GM21528 (cell line): Measurements from ENCODE around the gene NDUFS2.

ENCODE experiments used
- ATAC-seq: cut with Tn5 transposase; IDR thresholded peaks from one replicate; pipeline ENCODE4 v1.9.1; 2021; ENCODE audit warnings: mild to moderate bottlenecking, moderate library complexity; ENCODE audit not compliant: unreplicated experiment, low FRiP score

The NDUFS2 gene

GRCh38 chr1:161171696-161172095, 30.5 kb upstream of the NDUFS2 start:
- no peak for ATAC-seq

GRCh38 chr1:161172349-161172748, 29.8 kb upstream of the NDUFS2 start:
- ATAC-seq, result no peak

- ATAC-seq, result no peak
These were observed 29.3 kb upstream of the NDUFS2 start for GRCh38 chr1:161172776-161173376.

GRCh38 chr1:161173711-161174110, 28.5 kb upstream of the NDUFS2 start:
- no peak for ATAC-seq

DNA sequence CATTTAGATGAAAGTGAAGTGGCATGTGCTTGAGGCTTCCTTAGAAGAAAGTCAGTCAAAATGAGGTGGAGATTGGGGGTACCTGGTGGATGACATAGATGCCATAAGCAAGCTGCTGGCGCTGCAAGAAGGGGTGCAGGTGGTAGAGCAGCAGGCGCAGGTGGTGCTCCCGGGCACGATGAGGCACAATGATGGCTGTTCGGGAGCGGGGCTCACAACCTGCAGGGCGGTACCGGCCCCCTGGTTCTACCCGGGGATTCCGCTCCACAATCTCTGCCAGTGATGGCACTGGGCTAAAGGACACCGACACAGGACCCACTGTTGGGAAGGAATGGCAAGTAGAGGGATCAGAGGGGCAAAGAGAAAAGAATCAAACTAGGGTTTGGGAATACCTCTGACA, 27.3 kb upstream of the NDUFS2 start:
- ATAC-seq, result no peak

DNA sequence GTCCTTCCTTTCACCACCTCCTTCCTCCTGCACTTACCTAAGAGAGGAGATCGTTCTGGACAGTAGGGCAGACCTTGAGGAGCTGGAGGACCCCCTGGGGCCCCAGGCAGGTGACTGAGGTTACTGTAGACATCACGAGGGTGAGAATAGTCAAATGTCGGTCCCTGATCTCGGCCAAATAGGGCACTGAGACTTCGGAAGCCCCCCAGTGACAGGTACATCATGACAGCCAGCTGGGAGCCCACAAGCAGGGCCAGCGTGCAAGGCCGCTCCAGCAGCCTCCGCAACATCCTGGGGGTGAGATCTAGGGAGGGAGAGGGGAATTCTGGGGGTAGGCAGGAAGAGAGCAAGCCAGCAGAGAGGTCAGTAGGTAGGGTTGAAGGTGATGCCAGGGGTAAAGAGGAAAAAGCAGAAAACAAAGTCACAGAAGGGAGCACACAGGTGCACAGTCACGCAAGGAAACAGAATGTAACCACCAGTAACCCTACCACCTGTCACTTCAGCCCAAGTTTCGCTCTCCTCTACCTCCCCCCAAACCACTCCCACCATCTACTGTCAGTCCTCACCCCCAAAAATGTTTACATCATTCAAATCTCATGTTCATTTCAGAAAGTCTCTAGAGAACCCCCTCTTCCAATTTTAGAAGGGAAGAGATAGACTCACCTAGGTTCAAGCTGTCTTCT, 26.3 kb upstream of the NDUFS2 start:
- no peak for ATAC-seq

GRCh38 chr1:161176468-161177111, 25.6 kb upstream of the NDUFS2 start:
- ATAC-seq, result no peak

GRCh38 chr1:161177112-161177935, 24.8 kb upstream of the NDUFS2 start, which contains the start of gene B4GALT3:
Gene B4GALT3, minus strand, starts transcription at chr1:161177507. Its CDS starts 1,447 bp downstream, at chr1:161176060.
- ATAC-seq, result peak; percentile 83

DNA sequence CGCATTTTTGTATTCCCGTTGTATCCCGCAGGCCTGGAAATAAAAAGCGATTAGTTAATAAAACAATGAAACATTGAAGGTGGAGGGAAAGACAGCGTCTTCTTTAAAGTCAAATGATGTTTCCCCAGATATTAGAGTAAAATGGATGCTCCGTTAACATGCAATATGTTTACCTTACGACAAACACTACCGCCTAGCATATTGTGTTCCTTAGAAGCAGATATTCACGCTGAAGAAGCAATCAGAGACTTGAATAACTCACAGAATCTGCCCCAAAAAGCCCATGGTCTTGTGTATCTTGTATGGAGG, 24.3 kb upstream of the NDUFS2 start:
- ATAC-seq, result no peak

DNA sequence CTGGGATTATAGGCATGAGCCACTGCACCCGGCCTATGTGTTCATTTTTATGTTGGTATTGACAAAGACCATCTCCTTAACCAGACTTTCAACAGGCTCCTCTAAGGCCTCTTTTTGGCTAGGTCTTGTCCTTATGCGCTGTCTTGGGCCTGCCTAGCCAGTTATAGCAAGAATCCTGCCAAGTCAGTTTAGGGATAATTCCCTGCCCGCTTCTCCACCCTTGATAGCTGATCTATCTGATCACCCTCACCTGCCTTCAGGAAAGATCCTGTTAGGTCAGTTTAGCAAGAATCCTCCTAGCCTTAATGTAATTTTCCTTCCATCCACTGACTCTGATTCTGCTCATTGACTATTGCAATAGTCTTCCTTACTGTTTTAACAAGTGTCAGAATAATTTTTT, 22.5 kb upstream of the NDUFS2 start:
- no peak for ATAC-seq

DNA sequence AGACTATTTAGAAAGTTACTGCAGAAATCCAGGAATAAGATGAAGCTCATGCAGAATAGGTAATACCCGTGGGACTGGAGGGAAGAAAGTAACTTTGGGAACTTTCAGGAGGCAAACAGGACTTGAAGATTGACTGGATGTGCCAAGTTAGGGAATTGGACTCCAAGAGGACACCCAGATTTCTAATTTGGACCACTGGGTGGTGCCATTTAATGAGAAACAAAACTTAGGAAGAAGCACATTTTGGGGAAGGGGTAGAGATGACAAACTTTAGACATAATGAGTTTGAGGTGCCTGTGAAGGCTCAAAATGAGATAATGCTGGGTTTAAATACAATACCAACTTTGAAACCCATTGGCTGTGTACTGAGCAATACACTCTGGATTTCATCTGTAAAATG, 21.5 kb upstream of the NDUFS2 start:
- no peak for ATAC-seq

- no peak for ATAC-seq
These were observed 20.0 kb upstream of the NDUFS2 start for GRCh38 chr1:161182214-161182613.

DNA sequence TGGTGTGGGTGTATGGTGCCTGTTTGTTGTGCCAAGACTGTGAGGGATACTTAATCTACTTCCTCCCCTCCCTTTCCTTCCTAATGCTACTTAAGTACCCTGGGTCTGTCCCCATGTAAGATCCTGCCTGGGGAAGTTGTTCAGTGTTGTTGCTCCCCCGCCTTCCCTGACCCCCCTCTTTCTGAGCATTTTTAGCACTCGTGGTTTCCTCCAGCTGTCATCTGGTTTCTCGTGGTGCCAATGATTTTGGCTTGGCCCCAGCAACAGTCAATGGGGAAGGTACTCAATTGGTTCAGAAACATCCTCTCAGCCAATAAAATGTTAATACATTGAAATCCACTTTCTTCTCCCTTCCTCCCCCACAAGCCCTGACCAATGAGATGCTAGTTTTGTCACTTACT, 16.9 kb upstream of the NDUFS2 start:
- peak; percentile 52 for ATAC-seq

GRCh38 chr1:161185732-161186311, 16.3 kb upstream of the NDUFS2 start:
- peak; percentile 27 for ATAC-seq

DNA sequence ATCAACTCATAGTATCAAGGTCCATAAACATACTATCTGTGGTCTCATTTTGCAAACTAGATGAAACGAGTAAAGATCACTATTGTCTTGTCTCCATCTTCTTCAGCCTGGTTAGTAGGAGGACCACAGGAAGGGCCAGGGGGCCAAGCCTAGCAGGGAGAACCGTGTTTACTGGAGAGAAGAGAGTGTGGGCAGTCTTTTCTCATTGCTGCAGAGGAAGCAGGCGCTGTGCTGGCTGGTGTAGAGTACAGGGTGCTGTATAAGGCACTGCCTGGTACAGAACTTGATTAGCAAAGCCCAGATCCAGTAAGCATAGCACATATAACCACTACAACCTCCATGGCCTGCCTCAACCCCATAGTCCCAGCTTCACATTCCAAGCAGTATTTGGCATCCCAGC, 14.9 kb upstream of the NDUFS2 start:
- ATAC-seq, result no peak

DNA sequence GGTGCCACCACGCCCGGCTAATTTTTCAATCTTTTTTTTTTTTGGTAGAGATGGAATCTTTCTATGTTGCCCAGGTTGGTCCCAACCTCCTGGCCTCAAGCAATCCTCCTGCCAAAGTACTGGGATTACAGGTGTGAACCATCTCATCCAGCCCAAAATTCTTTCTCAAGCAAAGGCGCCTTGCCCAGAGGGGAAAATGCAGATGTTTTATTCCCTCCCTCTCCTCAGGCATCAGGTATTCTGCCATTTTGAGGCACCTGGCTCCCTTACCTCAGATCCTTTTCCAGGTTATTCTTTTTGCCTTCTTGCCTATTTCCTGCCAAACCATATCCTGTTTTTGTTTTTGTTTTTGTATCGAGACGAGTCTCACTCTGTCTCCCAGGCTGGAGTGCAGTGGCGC, 13.8 kb upstream of the NDUFS2 start:
- ATAC-seq, result no peak

GRCh38 chr1:161189036-161189435, 13.1 kb upstream of the NDUFS2 start:
- ATAC-seq, result no peak

- no peak for ATAC-seq
These were observed 11.1 kb upstream of the NDUFS2 start for GRCh38 chr1:161190962-161191521.

- ATAC-seq, result no peak
These were observed 10.2 kb upstream of the NDUFS2 start for GRCh38 chr1:161191971-161192370.
